Inflammatory macrophage (primary cell): ENCODE measurements around the gene PEX11A.

Source experiments
- DNase-seq, 2 donors: peaks; one replicate each; pipeline ENCODE4 v3.0.0-alpha.2; 2020 to 2022

PEX11A gene

DNA sequence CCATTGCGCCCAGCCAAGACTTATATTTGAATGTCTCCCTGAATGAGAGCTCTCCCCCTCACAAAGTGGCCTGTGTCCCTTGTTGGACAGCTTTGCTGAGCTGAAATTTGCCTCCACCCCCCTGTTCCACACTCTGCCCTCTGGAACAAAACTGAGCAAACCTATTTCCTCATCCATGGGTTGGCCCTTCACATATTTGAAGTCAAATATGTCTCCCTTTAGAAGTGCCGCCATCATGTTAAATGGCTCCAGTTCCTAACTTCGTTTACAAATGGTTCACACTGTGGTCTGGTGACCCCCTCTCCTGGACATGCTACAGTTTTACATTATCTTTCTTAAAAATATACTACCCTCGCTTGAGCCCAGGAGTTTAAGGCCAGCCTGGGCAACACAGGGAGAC is 16.0 kb downstream of the PEX11A start:
- no peak for DNase-seq

DNA sequence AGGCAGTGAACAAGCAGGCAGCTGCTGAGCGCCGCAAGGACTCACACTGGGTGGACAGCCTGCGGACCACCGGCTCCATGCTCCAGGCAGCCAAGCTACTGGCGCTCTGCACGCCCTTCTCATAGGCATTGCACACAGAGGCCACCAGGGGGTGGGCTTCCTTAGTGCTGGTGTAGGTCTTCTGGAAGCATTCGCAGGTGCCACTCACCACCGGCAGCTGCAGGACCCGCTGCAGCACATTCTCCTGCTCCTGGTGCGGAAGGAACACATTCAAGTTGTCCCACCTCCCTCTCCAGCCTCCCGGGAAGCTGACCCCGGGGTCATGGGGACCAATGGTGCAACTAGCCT is 17.4 kb downstream of the PEX11A start:
- peak in 1 of 2 donors; percentile 9 for DNase-seq

DNA sequence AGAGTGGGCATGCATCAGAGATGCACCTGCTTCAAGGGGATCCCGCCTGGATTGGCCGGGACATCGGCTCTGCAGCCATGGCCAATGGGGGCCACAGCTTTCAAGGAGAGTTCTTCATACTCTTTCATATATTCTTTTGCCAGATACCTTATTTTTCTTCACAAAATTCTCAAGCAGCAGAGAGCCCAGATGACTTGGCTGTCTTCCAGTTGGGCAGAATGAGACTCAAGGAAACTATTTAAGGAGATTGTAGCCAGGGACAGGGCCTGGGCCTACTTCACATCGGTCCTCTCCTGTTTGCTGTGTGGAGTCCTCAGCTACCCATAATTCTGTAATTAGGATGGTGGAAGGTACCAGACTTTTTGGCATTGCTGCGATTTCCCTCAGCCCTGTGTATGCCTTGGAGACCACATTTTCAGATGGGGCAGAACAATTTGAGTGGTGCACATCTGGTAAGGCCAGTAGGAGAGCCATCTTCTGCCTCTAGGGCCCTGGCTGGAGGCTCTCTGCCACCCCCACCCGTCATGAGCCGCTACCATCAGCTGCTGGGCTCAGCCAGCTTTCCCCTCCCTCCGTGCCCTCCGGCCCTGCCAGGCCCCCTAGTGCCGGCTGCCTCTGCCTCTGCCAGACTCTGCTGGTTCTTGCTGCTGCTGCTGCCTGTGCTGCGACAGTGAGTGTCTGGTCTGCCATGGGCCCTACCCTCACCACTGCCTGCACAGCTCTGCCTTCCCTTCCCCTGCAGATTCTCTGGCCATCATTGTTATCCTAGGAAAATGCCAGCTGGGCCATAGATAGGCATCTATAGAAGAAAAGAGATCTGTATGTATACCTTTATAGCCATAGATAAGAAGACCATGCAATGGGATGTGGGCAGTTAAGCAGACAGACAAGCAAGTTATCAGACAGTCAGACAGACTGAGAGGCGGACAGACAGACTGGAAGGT is 18.1 kb downstream of the PEX11A start:
- no peak for DNase-seq

DNA sequence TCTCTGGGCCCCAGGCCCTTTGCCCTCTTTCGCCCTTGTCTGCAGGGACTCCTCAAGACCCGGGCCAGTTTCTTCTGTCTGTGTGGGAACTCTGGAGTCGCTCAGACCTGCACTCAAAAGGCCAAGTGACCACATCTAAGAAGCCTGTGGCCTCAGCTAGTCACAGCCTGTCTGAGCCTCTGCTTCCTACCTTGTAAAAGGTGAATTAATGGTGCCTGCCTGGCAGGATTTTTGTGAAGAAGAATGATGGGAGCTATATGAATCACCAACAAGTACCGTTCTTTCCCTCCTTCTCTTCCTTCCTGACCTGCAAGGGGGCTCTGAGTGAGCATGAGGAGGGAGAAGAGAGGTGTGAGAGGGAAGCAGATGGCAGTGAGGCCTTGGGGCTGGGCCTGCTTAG is 18.9 kb downstream of the PEX11A start:
- no peak for DNase-seq

DNA sequence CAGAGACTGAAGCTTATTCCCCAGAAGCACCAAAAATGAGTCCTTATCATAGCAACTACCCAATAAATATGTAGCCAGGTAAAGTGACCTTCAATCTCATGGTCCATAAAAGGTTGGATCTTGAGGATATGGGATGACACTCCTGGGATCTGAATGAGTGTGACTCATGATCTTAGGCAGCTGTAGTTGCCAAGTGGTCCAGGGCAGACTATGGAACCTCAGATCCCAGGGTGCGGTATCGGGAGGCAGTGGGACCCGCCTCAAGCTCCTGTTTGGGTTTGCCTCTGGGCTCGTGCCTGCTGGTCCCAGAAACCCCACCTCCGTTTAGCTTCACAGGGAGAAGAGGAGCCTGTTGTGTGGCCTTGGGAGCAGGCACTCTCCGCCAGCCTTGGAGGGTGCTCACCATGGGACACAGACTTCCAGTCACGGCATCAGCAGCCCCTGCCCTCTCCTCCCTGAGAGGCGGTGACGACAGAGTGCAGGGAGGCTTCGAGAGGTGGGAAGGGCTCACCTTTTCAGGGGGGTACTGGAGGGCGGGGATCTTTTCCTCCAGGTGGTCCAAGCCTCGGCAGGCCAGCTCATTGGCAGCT is 19.5 kb downstream of the PEX11A start:
- no peak for DNase-seq

DNA sequence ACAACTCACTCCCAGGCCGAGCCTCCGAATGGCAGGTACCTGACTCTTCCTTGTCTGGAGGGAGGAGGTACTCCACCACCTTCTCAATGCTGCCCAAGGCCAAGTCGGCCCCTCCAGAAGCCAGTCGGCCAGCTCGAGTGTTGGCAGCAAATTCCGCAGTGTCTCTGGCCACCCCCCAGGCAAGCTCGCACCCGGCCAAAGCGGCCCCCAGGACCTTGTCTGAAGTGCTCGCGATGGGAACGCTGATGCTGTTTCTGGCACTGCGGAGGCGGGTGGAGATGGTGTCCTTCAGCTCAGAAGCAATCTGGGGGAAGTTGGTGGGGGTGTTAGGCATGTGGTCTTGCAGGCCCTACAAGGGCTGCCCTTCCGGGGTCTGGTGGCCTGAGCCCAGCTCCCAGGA is 20.6 kb downstream of the PEX11A start:
- no peak for DNase-seq

DNA sequence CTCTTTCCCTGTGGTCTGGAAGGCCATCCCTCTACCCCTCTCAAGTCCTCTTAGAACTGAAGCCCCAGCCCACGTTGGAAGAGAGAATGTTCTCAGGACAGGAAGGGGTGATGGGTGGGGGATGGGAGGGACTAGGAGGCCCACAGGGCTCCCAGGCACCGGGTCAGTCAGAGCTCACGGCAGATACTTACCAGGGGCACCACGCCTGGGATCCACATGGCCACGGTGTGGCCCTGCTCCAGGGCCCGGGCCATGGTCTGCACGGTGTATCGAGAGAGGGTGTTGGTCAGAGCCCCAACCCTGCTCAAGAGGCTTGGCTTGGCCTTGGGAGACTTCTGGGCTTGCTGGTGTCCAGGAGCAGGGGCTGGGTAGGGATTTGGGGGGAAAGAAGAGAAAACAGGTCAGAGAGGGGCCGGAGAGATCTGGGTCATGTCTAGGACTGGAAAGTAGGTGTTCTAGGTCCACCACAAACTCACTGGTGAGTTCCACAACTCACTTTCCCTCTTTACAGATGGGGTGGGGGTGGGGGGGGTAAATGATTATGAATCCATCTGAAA is 21.2 kb downstream of the PEX11A start:
- DNase-seq = no peak

DNA sequence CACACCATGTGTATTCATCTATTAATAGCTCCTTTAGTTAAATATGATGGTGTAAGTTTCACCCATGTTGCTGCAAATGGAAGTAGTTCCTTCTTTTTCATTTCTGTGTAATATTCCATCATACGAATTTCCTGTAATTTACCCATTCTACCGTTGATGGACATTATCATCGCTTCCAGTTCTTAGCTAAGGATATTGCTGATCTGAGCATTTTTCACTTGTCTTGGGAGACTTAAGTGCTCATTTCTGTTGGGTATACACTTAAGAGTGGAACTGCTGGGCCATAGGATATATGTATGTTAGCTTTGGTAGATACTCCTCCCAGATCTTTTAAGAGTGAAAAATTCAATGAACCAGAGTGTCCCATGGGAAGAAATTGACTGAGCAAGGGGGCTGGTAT is 22.4 kb downstream of the PEX11A start:
- DNase-seq = no peak

DNA sequence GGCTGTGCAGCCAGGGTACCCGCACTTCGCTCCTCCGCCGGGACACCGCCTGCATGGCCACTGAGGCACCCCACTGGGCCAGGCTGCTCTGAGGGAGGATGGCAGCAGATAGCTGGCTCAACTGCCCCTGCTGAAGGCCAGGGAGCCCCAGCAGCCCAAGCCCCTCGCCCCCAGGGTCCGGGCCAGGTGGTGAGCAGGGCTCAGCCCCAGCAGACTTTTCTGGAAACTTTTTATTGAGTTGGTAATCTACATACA is 22.9 kb downstream of the PEX11A start:
- no peak for DNase-seq

DNA sequence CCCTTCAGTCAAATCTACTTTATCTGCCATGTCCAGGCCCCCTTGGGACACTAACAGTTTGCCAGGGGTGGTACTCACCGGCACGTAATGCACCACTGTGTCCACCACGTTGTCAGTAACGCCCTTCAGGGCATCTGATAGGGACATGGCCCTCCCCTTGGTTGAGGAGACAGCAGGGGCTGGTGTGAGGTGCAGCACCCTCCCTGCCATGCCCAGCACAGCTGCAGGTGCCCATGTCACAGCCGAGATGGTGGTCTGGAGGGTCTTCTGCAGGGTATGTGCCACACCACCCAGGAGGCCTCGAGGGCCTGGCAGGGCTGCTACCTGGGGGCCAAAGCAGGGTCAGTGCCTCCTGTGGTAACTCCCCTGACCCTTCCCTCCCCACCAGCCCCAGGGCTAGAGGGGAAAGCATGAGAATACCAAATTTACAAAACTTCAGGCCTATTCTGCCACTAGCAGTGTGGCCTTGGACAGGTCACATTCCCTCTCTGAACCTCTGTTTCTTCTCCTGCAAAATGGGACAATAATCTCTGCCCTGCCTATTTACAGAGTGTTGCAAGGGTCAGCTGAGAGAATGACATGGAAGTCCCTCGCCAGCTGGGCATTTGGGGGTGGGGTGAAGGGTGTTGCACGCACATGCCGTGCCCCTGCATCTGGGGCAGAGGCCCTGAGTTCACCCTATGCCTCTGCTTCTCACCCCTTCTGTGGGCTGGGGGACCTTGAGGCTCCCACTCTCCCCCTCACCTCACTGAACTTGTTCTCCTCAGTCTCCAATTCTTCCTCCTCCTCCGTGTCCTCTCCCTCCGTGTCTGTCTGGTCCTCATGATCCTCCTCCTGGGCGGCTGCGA is 23.5 kb downstream of the PEX11A start:
- no peak for DNase-seq

DNA sequence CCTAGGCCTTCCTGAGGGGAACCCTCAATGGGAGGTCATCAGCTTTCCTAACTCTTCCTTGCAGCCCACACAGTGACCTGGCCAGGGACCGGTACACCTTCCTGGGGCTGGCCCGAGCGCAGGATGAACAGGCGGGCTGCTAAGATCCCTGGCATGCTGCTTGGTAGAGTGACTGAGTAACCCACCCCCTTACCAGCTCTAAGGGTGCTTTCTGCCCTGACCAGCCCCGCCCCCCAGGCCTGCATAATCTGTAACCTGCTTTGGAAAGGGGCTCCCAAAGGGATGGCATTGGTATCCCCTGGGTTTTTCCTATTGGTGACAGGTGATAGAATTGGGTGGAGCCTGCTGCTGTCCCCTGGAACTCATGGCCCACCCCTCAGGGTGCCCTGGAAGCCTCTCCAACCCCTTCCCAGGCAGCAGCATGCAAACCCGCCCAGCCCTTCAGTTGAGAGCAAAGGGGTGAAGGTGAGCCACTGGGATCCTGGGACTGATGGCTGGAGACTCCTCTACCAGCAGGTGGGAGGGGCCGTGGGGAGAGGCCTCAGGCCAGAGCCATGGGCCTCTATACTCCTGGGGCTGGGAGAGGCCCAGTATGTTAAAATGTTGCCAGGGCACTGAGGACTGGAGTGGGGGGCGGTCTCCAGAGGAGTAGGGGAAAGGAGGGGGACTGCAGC is 24.2 kb downstream of the PEX11A start:
- no peak for DNase-seq

DNA sequence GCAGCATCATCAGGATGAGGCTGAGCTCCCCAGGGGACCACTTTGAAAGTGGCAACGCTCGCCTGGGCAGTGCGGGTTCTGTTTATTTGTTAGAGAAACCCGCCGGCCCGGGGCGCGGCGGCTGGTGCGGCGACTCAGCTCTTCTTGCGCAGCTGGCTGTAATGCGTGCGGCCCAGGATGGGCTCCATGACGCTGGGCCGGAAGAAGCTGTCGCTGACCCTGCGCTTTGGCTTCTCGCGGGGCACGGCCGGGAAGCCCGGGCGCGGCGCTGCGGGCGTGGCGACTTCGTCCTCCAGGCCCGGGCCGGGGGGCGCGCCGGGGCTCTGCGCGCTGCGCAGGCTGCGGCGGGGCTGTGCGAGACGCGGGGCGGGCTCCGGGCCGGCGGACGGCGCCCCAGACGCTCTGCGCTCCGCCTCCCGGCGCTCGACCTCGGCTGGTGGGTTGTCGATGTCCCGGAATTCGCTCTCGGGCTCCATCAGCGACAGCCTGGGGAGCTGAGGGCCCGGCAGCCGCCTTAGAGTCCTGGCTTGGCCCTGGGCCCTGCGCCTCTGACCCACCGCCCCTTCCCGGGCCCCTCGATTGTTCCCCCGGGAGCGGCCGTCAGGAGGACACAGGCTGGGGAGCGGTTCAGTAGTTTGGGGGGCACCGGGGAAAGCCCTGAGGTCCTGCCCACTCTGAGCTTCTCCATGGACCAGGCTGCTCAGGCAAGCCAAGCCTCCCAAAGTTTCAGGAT is 24.9 kb downstream of the PEX11A start:
- peak; percentile 22 to 54 for DNase-seq

DNA sequence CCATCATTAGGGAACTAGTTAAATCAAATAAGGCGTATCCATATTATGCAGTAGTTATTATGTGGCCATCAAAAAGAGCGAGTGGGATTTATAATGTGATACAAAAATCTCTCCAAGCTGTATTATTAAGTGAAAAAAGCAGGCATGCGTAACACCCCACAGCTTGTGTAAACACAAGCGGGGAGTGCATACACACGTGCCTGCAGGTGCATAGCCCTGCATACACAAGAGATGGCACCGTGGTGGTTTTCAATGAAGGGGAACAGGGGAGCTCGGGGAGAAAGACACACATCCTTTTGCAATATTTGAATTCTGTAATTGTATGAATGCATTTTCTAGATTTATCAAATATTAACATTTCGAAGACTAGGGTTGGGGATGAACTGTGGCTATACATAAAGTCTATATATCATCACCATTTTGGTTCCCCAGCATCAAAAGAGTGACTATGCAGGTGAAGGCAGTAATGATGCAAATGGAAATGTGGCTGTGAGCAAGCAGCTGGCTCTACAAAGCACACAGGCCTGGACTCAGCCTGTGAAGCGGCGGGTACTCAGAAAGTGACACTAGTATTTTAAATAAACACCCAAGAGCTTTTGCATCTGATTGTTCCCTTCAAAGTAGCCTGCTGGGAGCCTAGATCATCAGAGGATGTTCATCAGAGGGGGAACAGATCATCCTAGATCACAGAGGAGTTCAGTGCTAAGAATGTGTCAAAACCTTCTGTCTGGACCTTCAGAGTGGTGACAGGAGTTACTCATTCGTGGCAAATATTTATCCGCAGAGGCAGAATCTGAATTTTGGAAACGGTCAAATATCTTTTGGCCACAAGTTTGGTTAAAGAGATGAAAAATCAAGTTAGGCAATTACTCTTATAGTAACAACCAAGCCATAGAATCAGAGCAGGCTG is 25.9 kb downstream of the PEX11A start:
- DNase-seq = no peak

DNA sequence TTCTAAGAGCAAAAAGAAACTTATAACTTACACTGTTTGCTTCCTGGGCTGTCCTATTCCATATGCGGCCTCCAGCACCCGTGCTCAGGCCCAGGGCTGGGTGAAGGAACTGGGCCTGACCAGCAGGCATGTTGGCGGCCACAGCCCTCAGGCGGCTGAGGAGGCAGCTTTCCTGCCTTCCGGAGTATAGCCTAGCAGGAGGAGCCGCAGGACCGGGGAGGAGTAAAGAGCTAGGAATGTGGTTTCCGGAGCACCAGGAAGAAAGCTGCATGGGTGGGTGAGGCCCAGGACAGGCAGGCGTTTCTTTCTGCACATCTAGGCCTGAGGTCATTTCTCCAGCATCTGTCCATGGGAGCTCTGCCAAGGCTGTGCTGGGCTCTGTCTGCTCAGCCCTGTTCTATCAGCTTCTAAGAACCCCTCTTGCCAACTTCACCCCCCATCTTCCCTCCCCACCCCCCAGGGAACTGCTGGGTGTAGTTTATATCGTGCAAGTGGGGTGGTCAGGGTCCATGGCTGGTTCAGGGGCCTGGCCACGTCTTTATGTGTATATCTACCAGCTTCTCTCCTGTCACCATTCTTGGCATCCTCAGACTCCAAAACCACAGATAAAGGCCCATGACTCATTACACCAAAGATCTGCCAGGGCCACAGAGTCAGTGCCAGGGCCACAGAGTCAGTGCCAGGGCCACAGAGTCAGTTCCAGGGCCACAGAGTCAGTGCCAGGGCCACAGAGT is 27.5 kb downstream of the PEX11A start:
- peak in 1 of 2 donors; percentile 8 for DNase-seq

DNA sequence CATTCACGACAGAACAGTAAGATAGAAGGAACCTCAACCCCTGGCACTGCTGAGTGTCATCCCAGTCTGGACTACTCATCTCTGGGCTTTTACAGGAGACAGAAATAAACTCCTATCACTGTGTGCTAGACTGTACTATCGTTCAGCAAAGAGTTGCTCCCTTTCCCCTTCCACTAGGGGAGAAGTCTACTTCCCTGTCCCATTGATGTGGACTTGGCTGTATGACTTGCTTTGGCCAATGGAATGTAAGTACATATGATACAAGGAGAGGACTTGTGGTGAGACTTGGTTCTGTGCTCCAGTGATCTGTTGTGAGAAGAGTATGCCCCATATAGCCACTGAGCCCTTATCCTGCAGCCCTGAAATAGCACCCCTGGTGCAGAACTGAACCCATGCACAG is 30.0 kb downstream of the PEX11A start:
- DNase-seq = no peak

DNA sequence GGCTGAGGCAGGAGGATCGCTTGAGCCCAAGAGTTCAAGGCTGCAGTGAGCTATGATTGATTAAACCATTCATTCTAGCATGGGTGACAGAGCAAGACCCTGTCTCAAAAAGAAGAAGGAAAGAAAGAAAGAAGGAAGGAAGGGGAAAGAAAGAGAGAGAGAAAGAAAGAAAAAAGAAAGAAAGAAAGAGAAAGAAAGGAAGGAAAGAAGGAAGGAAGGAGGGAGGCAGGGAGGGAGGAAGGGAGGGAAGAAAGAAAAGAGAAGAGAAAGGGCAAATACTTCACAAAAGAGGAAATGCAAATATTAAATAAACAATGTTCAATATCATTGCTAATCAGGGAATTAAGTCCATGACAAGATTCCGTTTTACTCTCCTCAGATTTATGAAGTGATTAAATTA is 31.3 kb downstream of the PEX11A start:
- no peak for DNase-seq

DNA sequence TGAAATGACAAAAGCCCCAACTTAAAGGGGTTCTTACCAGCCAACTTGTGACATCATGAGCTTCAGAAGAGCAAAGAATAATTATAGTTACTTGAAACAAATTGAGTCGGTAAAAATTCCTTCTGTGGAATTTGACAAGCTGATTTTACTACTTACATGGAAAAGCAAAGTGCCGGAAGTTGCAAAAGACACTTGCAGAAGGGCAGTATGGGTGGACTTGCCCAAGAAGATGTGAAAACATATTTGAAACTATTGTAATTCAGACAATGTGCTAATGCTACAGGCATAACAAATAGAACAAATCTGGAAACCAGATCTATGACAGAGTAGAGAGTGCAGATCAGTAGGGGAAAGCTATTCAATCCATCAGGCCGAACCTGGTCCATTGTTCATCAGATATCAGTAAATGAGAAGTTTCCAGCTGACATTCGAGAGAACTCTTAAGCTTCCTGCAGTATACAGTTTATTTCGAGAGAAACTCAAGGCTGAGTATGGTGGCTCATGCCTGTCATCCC is 32.8 kb downstream of the PEX11A start:
- DNase-seq = no peak

DNA sequence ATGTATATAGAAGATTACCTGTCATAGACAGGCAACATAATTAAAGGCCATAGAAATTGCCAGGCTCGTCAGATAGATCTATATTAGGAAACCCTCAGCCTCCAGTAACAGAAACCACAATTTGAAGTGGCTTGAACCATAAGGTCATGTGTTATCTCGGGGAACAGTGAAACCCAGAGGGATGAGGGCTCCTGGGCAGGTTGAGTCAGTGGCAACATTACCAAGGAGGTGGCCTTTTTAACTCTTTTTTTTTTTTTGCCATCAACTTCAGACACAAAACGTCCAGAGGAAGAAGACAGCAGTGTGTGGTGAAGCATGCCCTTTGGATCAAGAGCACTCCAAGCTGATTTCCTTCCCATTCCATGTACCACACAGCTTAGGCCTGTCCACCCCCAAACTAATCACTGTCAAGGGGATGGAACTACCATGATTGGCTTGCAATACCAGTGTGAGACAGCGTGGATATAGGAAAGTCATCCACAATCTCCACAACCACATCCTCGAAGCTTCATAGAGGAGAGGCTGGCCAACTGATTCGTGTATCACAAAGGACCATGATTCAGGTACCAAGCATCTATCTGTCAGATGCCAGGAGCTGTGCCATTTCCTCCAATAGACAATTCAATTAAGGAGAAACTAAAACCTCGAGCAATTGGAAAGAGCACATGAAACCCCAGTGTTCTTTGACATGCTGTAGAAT is 34.3 kb downstream of the PEX11A start:
- no peak for DNase-seq
